Lung (tissue), 12 donors: Measurements from ENCODE around the gene TAS2R1. TPM values are rescaled to one million over a fixed set of nuclear protein-coding genes. Genes with fewer than 3 reads are reported as not detected.

ENCODE experiments used
- ATAC-seq: fragments of 200-7000 bp; cut with Tn5 transposase; one replicate; pipeline ENCODE4 v1.9.1; 2020; ENCODE audit warnings: moderate number of reproducible peaks; ENCODE audit not compliant: insufficient read depth, low FRiP score
- DNase-seq, 3 donors: peaks; one replicate each; pipeline ENCODE4 v3.0.0-alpha.2; 2013 to 2017
- H3K27ac ChIP-seq, 2 donors: one replicate each; pipeline ENCODE4 v1.5.1; 2013; ENCODE audit warnings: mild to moderate bottlenecking in 2 of 2, moderate library complexity in 2 of 2, control low read depth in 1 of 2, inconsistent platforms in 1 of 2, low read depth in 1 of 2, low read length in 1 of 2
- H3K27me3 ChIP-seq, 3 donors: one replicate each; pipeline ENCODE4 v1.5.1; 2013; ENCODE audit warnings: low read length in 2 of 3; ENCODE audit not compliant: control insufficient read depth in 3 of 3, insufficient read depth in 3 of 3
- H3K36me3 ChIP-seq, 4 donors: one replicate each; pipeline ENCODE4 v1.5.1; 2013; ENCODE audit warnings: low read length in 4 of 4, mild to moderate bottlenecking in 1 of 4, moderate library complexity in 1 of 4; ENCODE audit not compliant: control insufficient read depth in 4 of 4, insufficient read depth in 4 of 4
- H3K4me1 ChIP-seq, 5 donors: one replicate each; pipeline ENCODE4 v1.5.1; 2013; ENCODE audit warnings: low read length in 5 of 5, mild to moderate bottlenecking in 2 of 5, moderate library complexity in 1 of 5; ENCODE audit not compliant: control insufficient read depth in 5 of 5, insufficient read depth in 5 of 5
- H3K4me3 ChIP-seq: one replicate; pipeline ENCODE4 v1.5.1; 2013; ENCODE audit warnings: mild to moderate bottlenecking, control low read depth, moderate library complexity
- H3K9ac ChIP-seq, 2 donors: one replicate each; pipeline ENCODE4 v1.5.1; 2013; ENCODE audit warnings: low read length in 2 of 2, control low read depth in 1 of 2; ENCODE audit not compliant: insufficient read depth in 1 of 2
- H3K9me3 ChIP-seq, 4 donors: one replicate each; pipeline ENCODE4 v1.5.1; 2013; ENCODE audit warnings: low read length in 3 of 4, mild to moderate bottlenecking in 1 of 4, moderate library complexity in 1 of 4; ENCODE audit not compliant: control insufficient read depth in 4 of 4, insufficient read depth in 3 of 4
- WGBS, 2 donors: extraction: QIAGEN DNeasy Blood & Tissue Kit; methylation state at CpG; one replicate each; pipeline ENCODE4 v1.1.7; 2013; 5-methylcytosine and 5-hydroxymethylcytosine counted together
- polyA plus RNA-seq, 2 donors: library from polyadenylated mRNA; stranded (reverse); fragments of 200-250 nt; gene quantifications; one replicate each; pipeline ENCODE4 v1.2.1, GENCODE V29; 2013
- total RNA-seq, 2 donors: library from RNA; depleted of rRNA in 1 of 2; stranded (reverse); fragments of >200 nt in 1 of 2; gene quantifications; one replicate each; pipeline ENCODE4 v1.2.1, GENCODE V29; 2014 to 2021
- TF ChIP-seq, protein P1 (sequence below): IDR thresholded peaks from 2 replicates; pipeline ENCODE4 v1.5.1; 2012; ENCODE audit warnings: mild to moderate bottlenecking; ENCODE audit errors: control extremely low read depth, extremely low read depth
- donor health status: control.
- donor health status: control.
- donor health status: Bipolar disorder and iron deficiency.
- donor health status: healthy.
- donor health status: DM: yes; HTN: yes; CAD: no.

TAS2R1 gene
- total and polyA plus RNA-seq, 4 donors: 0.85 TPM; not detected in 3

DNA sequence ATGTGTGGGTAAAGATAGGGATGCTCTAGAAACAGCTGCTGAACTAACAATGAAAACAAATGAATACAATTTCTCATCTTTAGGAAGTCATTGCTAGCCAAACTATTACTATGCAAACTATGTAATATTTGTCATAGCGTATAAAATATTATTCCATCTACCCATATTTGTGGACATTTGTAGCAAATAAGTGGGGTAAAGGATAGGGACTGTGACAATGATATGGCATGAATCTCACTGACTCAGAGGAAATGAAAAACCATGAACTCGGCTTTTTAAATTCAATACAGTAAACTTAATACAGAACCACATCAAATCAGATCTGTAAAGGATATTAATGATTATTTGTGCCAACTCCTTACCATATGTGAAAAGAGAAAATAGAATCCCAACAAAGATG lies 16.7 kb upstream of the TAS2R1 start:
- TF ChIP-seq, protein P1, sequence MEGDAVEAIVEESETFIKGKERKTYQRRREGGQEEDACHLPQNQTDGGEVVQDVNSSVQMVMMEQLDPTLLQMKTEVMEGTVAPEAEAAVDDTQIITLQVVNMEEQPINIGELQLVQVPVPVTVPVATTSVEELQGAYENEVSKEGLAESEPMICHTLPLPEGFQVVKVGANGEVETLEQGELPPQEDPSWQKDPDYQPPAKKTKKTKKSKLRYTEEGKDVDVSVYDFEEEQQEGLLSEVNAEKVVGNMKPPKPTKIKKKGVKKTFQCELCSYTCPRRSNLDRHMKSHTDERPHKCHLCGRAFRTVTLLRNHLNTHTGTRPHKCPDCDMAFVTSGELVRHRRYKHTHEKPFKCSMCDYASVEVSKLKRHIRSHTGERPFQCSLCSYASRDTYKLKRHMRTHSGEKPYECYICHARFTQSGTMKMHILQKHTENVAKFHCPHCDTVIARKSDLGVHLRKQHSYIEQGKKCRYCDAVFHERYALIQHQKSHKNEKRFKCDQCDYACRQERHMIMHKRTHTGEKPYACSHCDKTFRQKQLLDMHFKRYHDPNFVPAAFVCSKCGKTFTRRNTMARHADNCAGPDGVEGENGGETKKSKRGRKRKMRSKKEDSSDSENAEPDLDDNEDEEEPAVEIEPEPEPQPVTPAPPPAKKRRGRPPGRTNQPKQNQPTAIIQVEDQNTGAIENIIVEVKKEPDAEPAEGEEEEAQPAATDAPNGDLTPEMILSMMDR: no peak
- H3K36me3 ChIP-seq: no peaks in the 10 kb centered on the region
- H3K9me3 ChIP-seq: no peaks in the 10 kb centered on the region
- H3K4me1 ChIP-seq: no peaks in the 10 kb centered on the region
- ATAC-seq: no peak
- no peak overlapping the region for H3K9ac ChIP-seq
- no peaks in the 10 kb centered on the region for H3K27me3 ChIP-seq
- H3K4me3 ChIP-seq: no peak overlapping the region
- WGBS, 2 donors: 75 to 84% methylated on average over 2 of the region's 2 CpGs
- H3K27ac ChIP-seq: no peak overlapping the region
- DNase-seq: no peak

DNA sequence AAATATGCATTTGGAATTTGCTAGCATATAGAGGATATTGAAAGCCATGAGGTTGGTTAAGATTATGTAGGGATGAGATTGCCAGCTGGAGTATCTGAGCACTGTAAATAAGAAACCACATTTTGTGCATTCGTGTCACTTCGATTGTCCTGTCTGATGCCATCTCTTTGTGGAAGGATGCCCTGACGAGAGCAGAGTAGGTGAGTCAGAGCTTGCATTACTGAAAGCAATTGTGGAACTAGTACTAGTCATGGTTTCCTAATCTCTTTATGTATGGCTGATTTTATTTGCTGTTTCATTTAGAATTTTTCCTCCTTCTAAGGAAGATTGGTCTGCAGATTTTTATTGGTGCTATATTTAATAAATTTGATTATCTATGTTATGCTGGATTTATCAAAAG lies 14.5 kb upstream of the TAS2R1 start:
- WGBS, 2 donors: 90 to 91% methylated on average over 3 of the region's 3 CpGs
- Histone ChIP-seq H3K4me3 (no peak overlapping the region), H3K27me3 (no peaks in the 10 kb centered on the region), H3K27ac (no peak overlapping the region), H3K9ac (no peak overlapping the region), H3K4me1 (no peaks in the 10 kb centered on the region), H3K9me3 (no peaks in the 10 kb centered on the region), H3K36me3 (no peaks in the 10 kb centered on the region)
- TF ChIP-seq, protein P1: no peak
- ATAC-seq (no peak), DNase-seq (no peak)

DNA sequence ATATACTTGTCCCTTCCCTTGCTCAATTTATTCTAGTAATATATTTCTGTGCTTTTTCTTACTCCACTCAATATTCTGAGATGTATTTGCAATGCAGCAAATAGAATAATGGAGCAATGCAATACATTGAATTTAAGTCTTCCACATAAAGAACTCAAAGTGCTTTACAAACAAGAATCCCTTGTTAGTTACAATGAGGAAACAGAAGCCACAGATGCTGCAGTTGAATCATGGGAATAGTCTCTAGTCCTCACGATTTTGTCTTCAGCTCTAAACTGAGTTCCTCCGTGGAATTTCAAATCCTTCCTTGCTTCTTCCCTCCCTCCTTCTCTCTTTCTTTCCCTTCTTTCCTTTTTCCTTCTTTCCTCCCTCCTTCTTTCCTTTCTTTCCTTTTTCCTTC lies 12.5 kb upstream of the TAS2R1 start:
- Histone ChIP-seq H3K4me1 (no peaks in the 10 kb centered on the region), H3K9me3 (peaks cover 0 to 5% (median 0%) of the 10 kb centered on the region in 4 donors), H3K4me3 (no peak overlapping the region), H3K36me3 (no peaks in the 10 kb centered on the region), H3K27ac (no peak overlapping the region), H3K9ac (no peak overlapping the region), H3K27me3 (no peaks in the 10 kb centered on the region)
- 65 to 69% methylated on average over 2 of the region's 2 CpGs for WGBS, 2 donors
- TF ChIP-seq, protein P1: no peak
- DNase-seq (no peak), ATAC-seq (no peak)

DNA sequence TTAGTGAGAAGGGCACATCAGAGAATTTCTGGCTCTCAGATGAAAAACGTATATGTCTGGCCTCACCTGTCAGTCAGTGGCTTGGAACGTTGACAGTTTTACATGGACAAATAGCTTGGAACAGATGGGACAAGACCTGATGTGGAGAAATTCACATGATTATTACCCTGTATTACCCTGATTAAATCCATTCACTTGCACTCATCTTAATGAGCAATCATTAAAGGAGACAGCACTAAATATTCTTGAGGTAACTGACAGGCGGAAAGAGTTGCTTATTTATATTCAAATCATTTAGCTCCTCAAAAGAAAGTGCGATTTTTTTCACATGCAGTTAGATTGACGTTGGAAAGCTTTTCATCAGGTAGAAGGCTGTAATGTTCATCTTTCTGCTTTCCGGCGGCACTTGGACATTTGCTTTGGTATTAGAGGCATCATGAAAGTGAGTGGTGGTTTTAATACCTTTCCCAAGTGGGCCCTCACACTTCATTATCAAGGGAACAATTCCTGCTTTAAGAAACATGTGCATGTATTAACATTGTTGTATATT lies 11.7 kb upstream of the TAS2R1 start:
- no peaks in the 10 kb centered on the region for H3K27me3 ChIP-seq
- no peaks in the 10 kb centered on the region for H3K4me1 ChIP-seq
- WGBS, 2 donors: 80 to 84% methylated on average over 7 of the region's 7 CpGs
- no peak overlapping the region for H3K9ac ChIP-seq
- TF ChIP-seq, protein P1: no peak
- no peaks in the 10 kb centered on the region for H3K36me3 ChIP-seq
- DNase-seq (no peak), ATAC-seq (no peak)
- no peak overlapping the region for H3K27ac ChIP-seq
- H3K4me3 ChIP-seq: no peak overlapping the region
- peaks cover 0 to 5% (median 0%) of the 10 kb centered on the region in 4 donors for H3K9me3 ChIP-seq
